GM12892 (cell line): ENCODE measurements around the gene SIGLEC6.

Source experiments
- POLR2A ChIP-seq: IDR thresholded peaks from 2 replicates; pipeline ENCODE4 v1.6.1; 2011; ENCODE audit warnings: low read depth, low read length, control low read depth
- POLR2AphosphoS5 ChIP-seq: IDR thresholded peaks from 2 replicates; pipeline ENCODE4 v1.6.1; 2011; ENCODE audit warnings: low read depth, low read length, control low read depth
- TAF1 ChIP-seq: IDR thresholded peaks from 2 replicates; pipeline ENCODE4 v1.6.1; 2011; ENCODE audit warnings: low read depth, mild to moderate bottlenecking, control low read depth, low read length, borderline replicate concordance

DNA sequence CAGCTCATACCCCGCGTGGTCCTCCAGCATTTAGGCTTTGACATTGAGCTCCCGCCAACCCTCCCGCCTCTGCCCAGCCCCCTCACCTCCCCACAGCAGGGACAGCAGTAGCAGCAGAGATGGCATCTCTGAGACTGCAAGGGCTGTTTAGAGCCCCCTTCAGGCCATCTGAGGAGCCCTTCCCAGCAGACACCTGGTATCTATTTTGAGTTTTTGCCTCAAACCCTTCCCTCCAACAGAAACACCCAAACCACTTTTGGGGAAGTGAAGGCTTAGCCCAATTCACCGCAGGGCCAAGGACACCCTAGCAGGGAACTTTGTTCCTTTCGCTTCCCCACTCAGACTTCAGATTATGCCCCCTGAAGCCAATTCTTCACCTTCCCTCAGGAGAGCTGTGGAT lies 33.3 kb upstream of the SIGLEC6 start:
- no peak for TF ChIP-seq POLR2AphosphoS5
- no peak for TF ChIP-seq POLR2A
- no peak for TF ChIP-seq TAF1
